Vagina (tissue), 2 donors: Measurements from ENCODE around the gene TECRL.

Experiments used
- POLR2A ChIP-seq, 2 donors: fragments of 450-650 bp; IDR thresholded peaks; one replicate each; pipeline ENCODE4 v1.6.1; 2017; ENCODE audit warnings: antibody characterized with exemption in 2 of 2, mild to moderate bottlenecking in 2 of 2, moderate library complexity in 2 of 2
- POLR2AphosphoS5 ChIP-seq, 2 donors: sonication (generic); formaldehyde crosslinking; IDR thresholded peaks; one replicate each; pipeline ENCODE4 v1.9.0; 2017; ENCODE audit warnings: antibody characterized with exemption in 2 of 2, mild to moderate bottlenecking in 2 of 2, low read depth in 1 of 2; ENCODE audit not compliant: insufficient read depth in 1 of 2
- TF ChIP-seq, protein P1 (sequence below), 3 experiments: fragments of 450-650 bp in 2 of 3; fragments of 200-600 bp in 1 of 3; sonication (generic) in 1 of 3; IDR thresholded peaks; one replicate each; pipeline ENCODE4 v1.5.1; 2017 to 2019; ENCODE audit warnings: antibody characterized with exemption in 3 of 3, mild to moderate bottlenecking in 2 of 3, moderate library complexity in 2 of 3

DNA sequence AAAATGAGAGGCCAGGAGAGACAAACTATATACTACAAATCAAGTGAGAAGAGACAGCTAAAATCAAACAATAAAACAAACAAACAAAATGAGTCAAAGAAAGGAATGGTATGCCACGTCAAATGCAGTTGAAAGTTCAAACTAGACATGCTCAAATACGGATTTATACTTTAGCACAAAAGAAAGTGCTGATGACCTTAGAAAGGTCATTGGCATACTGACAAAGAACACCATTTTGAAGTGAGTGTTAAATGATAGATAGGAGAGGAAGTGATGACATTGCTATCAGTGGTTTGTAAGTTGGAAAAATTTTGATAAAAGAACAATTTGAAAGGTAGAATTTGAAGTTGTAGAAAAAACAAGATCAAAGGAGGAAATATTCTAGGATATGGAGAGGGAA, 55.3 kb downstream of the TECRL start:
- TF ChIP-seq POLR2AphosphoS5 (IDR thresholded peaks at IDR 0.05; ENCODE audit: insufficient read depth in 1 of 2, low read depth in 1 of 2) (no peak), POLR2A (IDR thresholded peaks at IDR 0.05) (no peak)
- TF ChIP-seq, protein P1, sequence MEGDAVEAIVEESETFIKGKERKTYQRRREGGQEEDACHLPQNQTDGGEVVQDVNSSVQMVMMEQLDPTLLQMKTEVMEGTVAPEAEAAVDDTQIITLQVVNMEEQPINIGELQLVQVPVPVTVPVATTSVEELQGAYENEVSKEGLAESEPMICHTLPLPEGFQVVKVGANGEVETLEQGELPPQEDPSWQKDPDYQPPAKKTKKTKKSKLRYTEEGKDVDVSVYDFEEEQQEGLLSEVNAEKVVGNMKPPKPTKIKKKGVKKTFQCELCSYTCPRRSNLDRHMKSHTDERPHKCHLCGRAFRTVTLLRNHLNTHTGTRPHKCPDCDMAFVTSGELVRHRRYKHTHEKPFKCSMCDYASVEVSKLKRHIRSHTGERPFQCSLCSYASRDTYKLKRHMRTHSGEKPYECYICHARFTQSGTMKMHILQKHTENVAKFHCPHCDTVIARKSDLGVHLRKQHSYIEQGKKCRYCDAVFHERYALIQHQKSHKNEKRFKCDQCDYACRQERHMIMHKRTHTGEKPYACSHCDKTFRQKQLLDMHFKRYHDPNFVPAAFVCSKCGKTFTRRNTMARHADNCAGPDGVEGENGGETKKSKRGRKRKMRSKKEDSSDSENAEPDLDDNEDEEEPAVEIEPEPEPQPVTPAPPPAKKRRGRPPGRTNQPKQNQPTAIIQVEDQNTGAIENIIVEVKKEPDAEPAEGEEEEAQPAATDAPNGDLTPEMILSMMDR (IDR thresholded peaks at IDR 0.05): no peak
